Endodermal cell (in vitro differentiated cells): ENCODE results near the gene MYLK4. TPM values are rescaled to one million over a fixed set of nuclear protein-coding genes. Genes with fewer than 3 reads are reported as not detected.

ENCODE experiments used
- DNase-seq: peaks from one replicate; pipeline ENCODE4 v3.0.0-alpha.2; 2017
- H3K27ac ChIP-seq: 2 replicates; pipeline ENCODE4 v1.5.1; 2013; ENCODE audit warnings: mild to moderate bottlenecking, low read depth, low read length, moderate library complexity
- H3K27me3 ChIP-seq: 2 replicates; pipeline ENCODE4 v1.6.1; 2013; ENCODE audit warnings: mild to moderate bottlenecking, low read length, moderate library complexity; ENCODE audit not compliant: insufficient read depth, control insufficient read depth, poor library complexity, severe bottlenecking
- H3K36me3 ChIP-seq: 2 replicates; pipeline ENCODE4 v1.7.0; 2013; ENCODE audit warnings: mild to moderate bottlenecking, low read length, moderate library complexity; ENCODE audit not compliant: control insufficient read depth, insufficient read depth
- H3K4me1 ChIP-seq: one replicate; pipeline ENCODE4 v1.7.0; 2013; ENCODE audit warnings: low read length; ENCODE audit not compliant: control insufficient read depth, insufficient read depth
- H3K4me3 ChIP-seq: 2 replicates; pipeline ENCODE4 v1.5.1; 2013; ENCODE audit warnings: mild to moderate bottlenecking, low read length, moderate library complexity
- H3K9ac ChIP-seq: 2 replicates; pipeline ENCODE4 v1.6.1; 2013; ENCODE audit warnings: mild to moderate bottlenecking, low read length, moderate library complexity; ENCODE audit not compliant: poor library complexity, severe bottlenecking; ENCODE audit errors: extremely low read depth
- H3K9me3 ChIP-seq: 2 replicates; pipeline ENCODE4 v1.6.1; 2013; ENCODE audit warnings: mild to moderate bottlenecking, low read length, moderate library complexity; ENCODE audit not compliant: control insufficient read depth
- H3K27ac Mint-ChIP-seq: 2 replicates; pipeline ENCODE4 v1.8.0; 2020; ENCODE audit warnings: mixed read lengths
- H3K27me3 Mint-ChIP-seq: 2 replicates; pipeline ENCODE4 v1.8.0; 2021; ENCODE audit warnings: mild to moderate bottlenecking, mixed read lengths; ENCODE audit not compliant: insufficient read depth
- H3K36me3 Mint-ChIP-seq: 2 replicates; pipeline ENCODE4 v1.8.0; 2020; ENCODE audit warnings: low read depth, mixed read lengths
- H3K4me1 Mint-ChIP-seq: 2 replicates; pipeline ENCODE4 v1.8.0; 2020; ENCODE audit warnings: mixed read lengths
- H3K4me3 Mint-ChIP-seq: 2 replicates; pipeline ENCODE4 v1.8.0; 2020; ENCODE audit warnings: mild to moderate bottlenecking, moderate library complexity, mixed read lengths
- H3K9me3 Mint-ChIP-seq: 2 replicates; pipeline ENCODE4 v1.8.0; 2020; ENCODE audit warnings: mild to moderate bottlenecking, mixed read lengths
- WGBS, 2 experiments: methylation state at CpG; one replicate each; pipeline versions ENCODE4 v1.1.5 to v1.1.7; 2013; ENCODE audit warnings: missing lambda C conversion rate in 2 of 2, mixed read lengths in 1 of 2; ENCODE audit not compliant: insufficient coverage in 1 of 2, insufficient read length in 1 of 2; 5-methylcytosine and 5-hydroxymethylcytosine counted together
- total RNA-seq, 2 donors: library from RNA; stranded (reverse); fragmentation: NEBNext Ultra II Directional in 1 of 2; extraction: Animal tissue kit (Norgen Biotek cat#: 25700) in 1 of 2; gene quantifications; 2 replicates in 1 of 2; 3 replicates in 1 of 2; pipeline ENCODE4 v1.2.1, GENCODE V29; 2021
- TF ChIP-seq, protein P1 (sequence below): fragments of 200-600 bp; sonication (generic); conservative IDR thresholded peaks from 2 replicates; pipeline ENCODE4 v1.5.0; 2021; ENCODE audit warnings: antibody characterized with exemption, mild to moderate bottlenecking

MYLK4 gene
- total RNA-seq, 2 donors from 2014 or later: 0.18 to 0.20 TPM

GRCh38 chr6:2635911-2636310 is 114.8 kb downstream of the MYLK4 start:
- Histone ChIP-seq H3K9ac (no peak overlapping the region), H3K27me3 (no peaks in the 10 kb centered on the region), H3K9me3 (no peaks in the 10 kb centered on the region), H3K27ac (no peak overlapping the region), H3K4me3 (no peak overlapping the region), H3K4me1 (peaks cover 4% of the 10 kb centered on the region), H3K36me3 (no peaks in the 10 kb centered on the region)
- H3K27me3 Mint-ChIP-seq: peaks cover 19% of the 10 kb centered on the region
- DNase-seq: no peak
- no peak overlapping the region for H3K4me3 Mint-ChIP-seq
- WGBS, 2 experiments: 90 to 92% methylated on average over 12 of the region's 12 CpGs
- peaks cover 22% of the 10 kb centered on the region for H3K4me1 Mint-ChIP-seq
- H3K9me3 Mint-ChIP-seq: no peaks in the 10 kb centered on the region
- no peaks in the 10 kb centered on the region for H3K36me3 Mint-ChIP-seq
- no peak overlapping the region for H3K27ac Mint-ChIP-seq
- TF ChIP-seq, protein P1, sequence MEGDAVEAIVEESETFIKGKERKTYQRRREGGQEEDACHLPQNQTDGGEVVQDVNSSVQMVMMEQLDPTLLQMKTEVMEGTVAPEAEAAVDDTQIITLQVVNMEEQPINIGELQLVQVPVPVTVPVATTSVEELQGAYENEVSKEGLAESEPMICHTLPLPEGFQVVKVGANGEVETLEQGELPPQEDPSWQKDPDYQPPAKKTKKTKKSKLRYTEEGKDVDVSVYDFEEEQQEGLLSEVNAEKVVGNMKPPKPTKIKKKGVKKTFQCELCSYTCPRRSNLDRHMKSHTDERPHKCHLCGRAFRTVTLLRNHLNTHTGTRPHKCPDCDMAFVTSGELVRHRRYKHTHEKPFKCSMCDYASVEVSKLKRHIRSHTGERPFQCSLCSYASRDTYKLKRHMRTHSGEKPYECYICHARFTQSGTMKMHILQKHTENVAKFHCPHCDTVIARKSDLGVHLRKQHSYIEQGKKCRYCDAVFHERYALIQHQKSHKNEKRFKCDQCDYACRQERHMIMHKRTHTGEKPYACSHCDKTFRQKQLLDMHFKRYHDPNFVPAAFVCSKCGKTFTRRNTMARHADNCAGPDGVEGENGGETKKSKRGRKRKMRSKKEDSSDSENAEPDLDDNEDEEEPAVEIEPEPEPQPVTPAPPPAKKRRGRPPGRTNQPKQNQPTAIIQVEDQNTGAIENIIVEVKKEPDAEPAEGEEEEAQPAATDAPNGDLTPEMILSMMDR: no peak

DNA sequence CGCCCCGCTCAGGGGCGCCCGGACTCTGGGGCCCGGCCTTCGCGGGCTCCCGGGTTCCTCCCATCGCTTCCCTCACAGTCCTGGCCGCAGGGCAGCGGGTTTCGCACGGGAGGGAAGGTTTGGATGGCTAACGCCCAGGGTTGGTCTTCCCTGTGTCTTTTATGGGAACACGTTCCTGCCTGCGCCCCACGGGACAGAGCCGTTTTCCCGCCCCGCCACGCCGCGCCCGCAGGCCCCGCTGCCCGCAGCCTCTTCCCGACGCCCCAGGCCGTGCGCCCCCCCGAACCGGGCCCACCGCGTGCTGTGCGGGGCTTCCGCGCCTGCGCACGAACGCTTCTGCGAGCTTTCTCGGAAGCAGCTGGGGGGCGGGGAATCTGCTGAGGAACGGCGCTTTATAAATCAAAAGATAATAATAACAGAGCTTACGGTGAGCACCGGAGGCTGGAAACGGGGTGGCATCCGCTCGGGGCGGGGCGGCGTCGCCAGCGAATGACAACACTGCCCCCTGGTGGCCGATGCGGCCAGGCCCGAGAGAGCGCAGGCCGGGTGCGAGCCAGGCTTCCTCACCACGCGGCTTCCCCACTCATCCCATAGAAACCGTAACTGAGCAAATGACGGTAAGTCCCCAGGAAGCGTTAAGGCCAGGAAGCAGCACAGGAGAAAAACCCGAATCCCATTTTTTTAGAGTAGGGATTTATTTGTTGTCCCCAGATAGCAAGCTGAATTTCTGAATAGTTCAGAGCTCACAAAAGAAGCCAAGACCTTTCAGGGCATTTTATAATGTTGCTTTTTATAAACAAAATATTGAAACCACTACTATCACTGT is 116.4 kb downstream of the MYLK4 start:
- Histone ChIP-seq H3K36me3 (no peaks in the 10 kb centered on the region), H3K4me3 (peak overlapping the region; percentile 69), H3K4me1 (peaks cover 4% of the 10 kb centered on the region), H3K27me3 (no peaks in the 10 kb centered on the region), H3K27ac (no peak overlapping the region), H3K9me3 (no peaks in the 10 kb centered on the region), H3K9ac (peak overlapping the region; percentile 20)
- Mint-ChIP-seq H3K9me3 (no peaks in the 10 kb centered on the region), H3K27ac (no peak overlapping the region), H3K27me3 (peaks cover 17% of the 10 kb centered on the region), H3K36me3 (no peaks in the 10 kb centered on the region), H3K4me3 (peak overlapping the region; percentile 57), H3K4me1 (peaks cover 27% of the 10 kb centered on the region)
- TF ChIP-seq, protein P1: peak; percentile 100
- 12 to 13% methylated on average over 32 to 67 of the region's 67 CpGs for WGBS, 2 experiments
- DNase-seq: peak; percentile 95

- peak overlapping the region; percentile 69 for H3K4me3 ChIP-seq
- WGBS, 2 experiments: 87 to 92% methylated on average over 13 of the region's 13 CpGs
- H3K27ac ChIP-seq: no peak overlapping the region
- Mint-ChIP-seq H3K27ac (peak overlapping the region; percentile 30), H3K4me1 (peaks cover 27% of the 10 kb centered on the region), H3K27me3 (peaks cover 16% of the 10 kb centered on the region), H3K9me3 (no peaks in the 10 kb centered on the region), H3K36me3 (no peaks in the 10 kb centered on the region), H3K4me3 (peak overlapping the region; percentile 57)
- H3K4me1 ChIP-seq: peaks cover 4% of the 10 kb centered on the region
- TF ChIP-seq, protein P1: no peak
- no peaks in the 10 kb centered on the region for H3K9me3 ChIP-seq
- DNase-seq: peak; percentile 55
- no peaks in the 10 kb centered on the region for H3K36me3 ChIP-seq
- no peaks in the 10 kb centered on the region for H3K27me3 ChIP-seq
- H3K9ac ChIP-seq: no peak overlapping the region
Measured at GRCh38 chr6:2633736-2634135, 117.0 kb downstream of the MYLK4 start.
